IMR-90 (cell line): ENCODE data around the gene BCAS3. TPM values are rescaled to one million over a fixed set of nuclear protein-coding genes. Genes with fewer than 3 reads are reported as not detected.
A peak's percentile ranks its signal among the peaks of the same experiment; 100 is the strongest.

Source experiments
- ATAC-seq: fragments of 200-7000 bp; cut with Tn5 transposase; 2 replicates; pipeline ENCODE4 v1.9.1; 2020; ENCODE audit warnings: low read depth, mild to moderate bottlenecking, moderate library complexity
- BruUV-seq: library from RNA; stranded (reverse); fragments of 400-500 nt; replicated peaks from 2 replicates; lab custom pipeline; 2021; lab: Mats Ljungman, UMichigan
- CTCF ChIA-PET: fragments of 300-600 bp; formaldehyde crosslinking; extraction: SDS; loops from one replicate; lab custom pipeline; 2021; ENCODE audit warnings: antibody characterized with exemption; lab: Yijun Ruan, JAX
- POLR2A ChIA-PET: fragments of 300-600 bp; sonication (Branson Sonifier 250); formaldehyde crosslinking; loops from one replicate; lab custom pipeline; 2022; ENCODE audit warnings: antibody characterized with exemption; ENCODE audit not compliant: unreplicated experiment; lab: Charles Lee
- DNase-seq: peaks from one replicate; pipeline ENCODE4 v3.0.0; 2013
- H2AFZ ChIP-seq: replicated peaks from 2 replicates; pipeline ENCODE3; 2013; ENCODE audit warnings: low read length, mild to moderate bottlenecking; ENCODE audit not compliant: poor library complexity
- H2AK5ac ChIP-seq: 2 replicates; pipeline ENCODE4 v1.6.1; 2013; ENCODE audit warnings: low read depth, low read length, inconsistent platforms
- H2AK9ac ChIP-seq: replicated peaks from 2 replicates; pipeline ENCODE3; 2013; ENCODE audit warnings: mild to moderate bottlenecking, low read depth, low read length, moderate library complexity; ENCODE audit not compliant: poor library complexity
- H2BK120ac ChIP-seq: 2 replicates; pipeline ENCODE4 v1.6.1; 2013; ENCODE audit warnings: low read depth, low read length, inconsistent platforms
- H2BK15ac ChIP-seq: 3 replicates; pipeline ENCODE4 v1.6.1; 2013; ENCODE audit warnings: low read depth, low read length, inconsistent platforms
- H2BK20ac ChIP-seq: 2 replicates; pipeline ENCODE4 v1.6.1; 2013; ENCODE audit warnings: low read depth, mild to moderate bottlenecking, inconsistent platforms, low read length, moderate library complexity
- H2BK5ac ChIP-seq: 2 replicates; pipeline ENCODE4 v1.6.1; 2013; ENCODE audit warnings: mild to moderate bottlenecking, low read depth, low read length, inconsistent platforms; ENCODE audit not compliant: poor library complexity, severe bottlenecking
- H3K14ac ChIP-seq: replicated peaks from 2 replicates; pipeline ENCODE4 v1.6.1; 2013; ENCODE audit warnings: low read depth, low read length, inconsistent platforms
- H3K18ac ChIP-seq: 2 replicates; pipeline ENCODE4 v1.6.1; 2013; ENCODE audit warnings: low read depth, low read length, control low read depth
- H3K23ac ChIP-seq: 2 replicates; pipeline ENCODE4 v1.6.1; 2013; ENCODE audit warnings: low read depth, low read length, inconsistent platforms
- H3K27ac ChIP-seq: 2 replicates; pipeline ENCODE4 v1.5.1; 2013; ENCODE audit warnings: mild to moderate bottlenecking, control low read depth, low read length; ENCODE audit not compliant: insufficient read depth
- H3K27me3 ChIP-seq: 2 replicates; pipeline ENCODE4 v1.6.1; 2013; ENCODE audit warnings: low read length; ENCODE audit not compliant: control insufficient read depth, insufficient read depth
- H3K36me3 ChIP-seq: 2 replicates; pipeline ENCODE4 v1.6.1; 2013; ENCODE audit warnings: low read length, mixed read lengths; ENCODE audit not compliant: control insufficient read depth, insufficient read depth
- H3K4ac ChIP-seq: 2 replicates; pipeline ENCODE4 v1.6.1; 2013; ENCODE audit warnings: low read depth, low read length, inconsistent platforms
- H3K4me1 ChIP-seq: 2 replicates; pipeline ENCODE4 v1.6.1; 2013; ENCODE audit warnings: low read length, mixed read lengths; ENCODE audit not compliant: control insufficient read depth, insufficient read depth
- H3K4me2 ChIP-seq: 2 replicates; pipeline ENCODE4 v1.6.1; 2013; ENCODE audit warnings: low read depth, mild to moderate bottlenecking, control low read depth, low read length, moderate library complexity
- H3K4me3 ChIP-seq: 2 replicates; pipeline ENCODE4 v1.5.1; 2013; ENCODE audit warnings: low read depth, mild to moderate bottlenecking, control low read depth, low read length, moderate library complexity; ENCODE audit not compliant: insufficient read depth
- H3K56ac ChIP-seq: 2 replicates; pipeline ENCODE4 v1.6.1; 2013; ENCODE audit warnings: low read length, inconsistent platforms; ENCODE audit not compliant: insufficient read depth; ENCODE audit errors: extremely low read depth
- H3K79me1 ChIP-seq, 2 experiments: 2 replicates each; pipeline ENCODE4 v1.6.1; 2013; ENCODE audit warnings: low read length in 2 of 2, inconsistent platforms in 1 of 2, low read depth in 1 of 2
- H3K9ac ChIP-seq: 2 replicates; pipeline ENCODE4 v1.6.1; 2013; ENCODE audit warnings: low read depth, low read length, control low read depth
- H3K9me1 ChIP-seq: 2 replicates; pipeline ENCODE4 v1.6.1; 2013; ENCODE audit warnings: low read length, inconsistent platforms; ENCODE audit not compliant: insufficient read depth
- H3K9me3 ChIP-seq: 2 replicates; pipeline ENCODE4 v1.6.1; 2013; ENCODE audit warnings: low read length; ENCODE audit not compliant: control insufficient read depth, insufficient read depth
- H4K20me1 ChIP-seq: 2 replicates; pipeline ENCODE4 v1.6.1; 2013; ENCODE audit warnings: low read length, inconsistent platforms; ENCODE audit not compliant: insufficient read depth
- H4K5ac ChIP-seq: 2 replicates; pipeline ENCODE4 v1.6.1; 2013; ENCODE audit warnings: mild to moderate bottlenecking, low read depth, low read length, control low read depth
- H4K8ac ChIP-seq, 2 experiments: 2 replicates each; pipeline ENCODE4 v1.6.1; 2013; ENCODE audit warnings: low read depth in 2 of 2, low read length in 2 of 2, control low read depth in 1 of 2, inconsistent platforms in 1 of 2
- H4K91ac ChIP-seq: 2 replicates; pipeline ENCODE4 v1.6.1; 2013; ENCODE audit warnings: low read depth, low read length, inconsistent platforms; ENCODE audit not compliant: insufficient read depth
- NFE2L2 ChIP-seq: fragments of 150-350 bp; IDR thresholded peaks from 2 replicates; pipeline ENCODE4 v1.6.1; 2016; ENCODE audit warnings: low read depth, mild to moderate bottlenecking, low read length
- RFX5 ChIP-seq: IDR thresholded peaks from 2 replicates; pipeline ENCODE4 v1.8.0; 2012; ENCODE audit warnings: low read depth, mild to moderate bottlenecking, low read length, moderate library complexity
- WGBS, 2 experiments: methylation state at CpG; one replicate each; pipeline versions ENCODE4 v1.1.5 to v1.1.7; 2013; ENCODE audit warnings: missing lambda C conversion rate in 2 of 2; ENCODE audit not compliant: insufficient read length in 1 of 2; ENCODE audit errors: extremely low coverage in 2 of 2; 5-methylcytosine and 5-hydroxymethylcytosine counted together
- dilution Hi-C: fragments of 300-500 bp; cut with HindIII; formaldehyde crosslinking; loops from one replicate; pipeline ENCODE4 v1.14.3; 2018; ENCODE audit warnings: low sequenced_read_pairs; ENCODE audit not compliant: unreplicated experiment
- in situ Hi-C: fragments of 300-500 bp; cut with MboI; formaldehyde crosslinking; loops from 3 replicates; pipeline ENCODE4 v1.14.3; 2019; ENCODE audit warnings: low sequenced_read_pairs, inconsistent platforms, mixed read lengths
- intact Hi-C: fragments of 100-400 bp; cut with micrococcal nuclease; formaldehyde crosslinking; loops from 2 replicates; pipeline ENCODE4 v1.10.0; 2022
- polyA plus RNA-seq, 3 experiments: library from polyadenylated mRNA; depleted of rRNA; stranded (reverse); fragments of >200 nt; gene quantifications; 2 replicates each; pipeline ENCODE4 v1.2.3, GENCODE V29; 2012; ENCODE audit warnings: low replicate concordance in 1 of 3
- total RNA-seq: library from RNA; depleted of rRNA; stranded (reverse); fragments of >200 nt; gene quantifications from 2 replicates; pipeline ENCODE4 v1.2.3, GENCODE V29; 2012
- TF ChIP-seq, protein P1 (sequence below): fragments of 150-350 bp; IDR thresholded peaks from 2 replicates; pipeline ENCODE4 v1.6.1; 2016; ENCODE audit warnings: low read depth, mild to moderate bottlenecking, low read length, moderate library complexity, borderline replicate concordance

Gene BCAS3
- total and polyA plus RNA-seq, 2 of the 4 experiments (the other 2 are of a cell fraction): 6.3 to 27.1 TPM

DNA sequence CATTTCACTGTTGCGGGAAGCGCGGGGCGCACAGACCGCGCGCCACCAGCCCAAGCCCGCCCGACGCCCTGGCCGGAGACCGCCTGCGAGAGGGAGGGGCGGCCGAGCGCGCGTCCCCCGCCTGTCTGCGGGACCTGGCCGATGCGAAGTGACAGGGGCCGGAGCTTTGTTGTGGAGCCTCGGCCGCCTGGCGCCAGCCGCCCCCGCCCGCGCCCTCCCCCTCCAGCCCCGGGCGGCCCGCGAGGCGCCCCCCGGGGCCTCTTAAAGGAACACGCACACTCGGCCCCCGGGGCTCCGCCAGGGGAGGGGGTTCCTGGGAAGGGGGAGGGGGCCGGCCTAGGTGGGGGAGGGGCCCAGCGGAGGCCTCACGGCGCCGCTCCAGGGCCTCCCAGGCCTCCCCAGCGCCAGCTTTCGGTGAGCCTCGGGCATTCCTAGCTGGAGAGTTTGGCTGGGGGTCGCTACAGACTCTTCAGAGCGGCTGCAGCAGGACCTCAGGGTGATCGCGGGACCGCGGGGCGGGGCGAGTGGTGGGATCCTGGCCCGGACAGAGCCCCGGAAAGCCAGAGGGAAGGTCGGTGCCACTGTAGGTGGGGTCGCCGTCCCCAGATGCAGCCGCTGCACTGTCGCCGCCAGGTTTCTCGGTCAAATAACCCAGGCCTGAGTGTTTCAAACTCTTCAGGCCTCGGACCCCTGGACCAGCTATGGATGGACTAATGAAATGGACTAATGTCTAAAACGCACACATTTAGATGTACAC lies 719.6 kb downstream of the BCAS3 start (continued):
- TF ChIP-seq, protein P1, sequence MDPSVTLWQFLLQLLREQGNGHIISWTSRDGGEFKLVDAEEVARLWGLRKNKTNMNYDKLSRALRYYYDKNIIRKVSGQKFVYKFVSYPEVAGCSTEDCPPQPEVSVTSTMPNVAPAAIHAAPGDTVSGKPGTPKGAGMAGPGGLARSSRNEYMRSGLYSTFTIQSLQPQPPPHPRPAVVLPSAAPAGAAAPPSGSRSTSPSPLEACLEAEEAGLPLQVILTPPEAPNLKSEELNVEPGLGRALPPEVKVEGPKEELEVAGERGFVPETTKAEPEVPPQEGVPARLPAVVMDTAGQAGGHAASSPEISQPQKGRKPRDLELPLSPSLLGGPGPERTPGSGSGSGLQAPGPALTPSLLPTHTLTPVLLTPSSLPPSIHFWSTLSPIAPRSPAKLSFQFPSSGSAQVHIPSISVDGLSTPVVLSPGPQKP: no peak

DNA sequence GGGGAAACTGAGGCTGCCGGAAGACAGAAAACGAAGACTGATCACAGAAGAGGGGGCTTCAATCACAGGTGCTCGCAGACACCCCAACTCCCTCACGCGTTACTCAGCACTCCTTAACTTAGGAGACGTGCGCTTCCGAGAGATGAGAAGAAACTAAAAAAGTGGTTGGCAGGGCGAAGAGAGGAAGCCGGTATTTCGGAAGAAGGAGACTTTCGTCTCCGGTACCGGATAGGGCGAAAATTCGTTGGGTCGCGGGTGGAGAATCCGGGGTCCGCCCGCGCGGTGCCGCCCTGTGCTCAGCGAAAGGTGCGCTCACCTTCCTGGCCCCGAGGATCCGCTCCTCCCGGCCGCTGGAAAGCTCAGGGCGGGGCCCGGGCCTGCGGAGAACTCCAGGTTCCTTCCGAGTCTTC lies 721.1 kb downstream of the BCAS3 start:
- peaks cover 33% of the 10 kb centered on the region for H4K20me1 ChIP-seq
- peaks cover 0 to 23% of the 10 kb centered on the region in 2 experiments; a peak in 2 of 4 replicates for H3K79me1 ChIP-seq
- peak overlapping the region; percentile 99 for H3K27ac ChIP-seq
- H3K27me3 ChIP-seq: no peaks in the 10 kb centered on the region
- peak overlapping the region; percentile 90 for H3K4me3 ChIP-seq
- peak overlapping the region; percentile 96 for H3K9ac ChIP-seq
- H4K91ac ChIP-seq: peak overlapping the region; percentile 91
- peak overlapping the region; percentile 96 for H2BK5ac ChIP-seq
- peak overlapping the region; percentile 92 for H2BK120ac ChIP-seq
- peak overlapping the region; percentile 96 for H3K56ac ChIP-seq
- no peaks in the 10 kb centered on the region for H3K9me3 ChIP-seq
- ATAC-seq (no peak), DNase-seq (peak; percentile 28)
- peak overlapping the region; percentile 53; the same call in 1 of the 2 replicates for H2BK20ac ChIP-seq
- TF ChIP-seq RFX5 (no peak), NFE2L2 (no peak)
- H3K4ac ChIP-seq: peak overlapping the region; percentile 96
- peak overlapping the region; percentile 86; the same call in 2 of the 3 replicates for H2BK15ac ChIP-seq
- H3K36me3 ChIP-seq: peaks cover 30% of the 10 kb centered on the region
- H3K9me1 ChIP-seq: peaks cover 9% of the 10 kb centered on the region
- H3K14ac ChIP-seq: peak overlapping the region; percentile 97
- dilution Hi-C loops: no loop called here
- ChIA-PET POLR2A (interaction anchor here (0.6 to 2.6 kb wide), 4 partner anchors 13 to 195 kb away, joined by 6 to 13 read pairs (median 6); no protein-coding TSS in a partner anchor), CTCF (no interaction called here)
- H4K5ac ChIP-seq: peak overlapping the region; percentile 82
- peak overlapping the region; percentile 55 for H3K18ac ChIP-seq
- H3K23ac ChIP-seq: peak overlapping the region; percentile 94
- WGBS, 2 experiments: 4% methylated on average over 5 of the region's 34 CpGs; no CpG with 5 or more reads in 1 of the 2 experiments
- H3K4me1 ChIP-seq: peaks cover 22% of the 10 kb centered on the region
- peak overlapping the region; percentile 98 for H2AK9ac ChIP-seq
- intact Hi-C loops: loop anchor here (1.0 to 10.0 kb wide), 10 partner anchors 90 to 494 kb away; no protein-coding TSS in a partner anchor
- peak overlapping the region; percentile 88 for H2AK5ac ChIP-seq
- no TSS peak for BruUV-seq
- in situ Hi-C loops: no loop called here
- H3K4me2 ChIP-seq: peak overlapping the region; percentile 74
- H4K8ac ChIP-seq: peak overlapping the region; percentile 91 to 95
- H2AFZ ChIP-seq: peak overlapping the region; percentile 69
